KMS-11 (cell line): ENCODE measurements around the gene RPL36AL.

ENCODE experiments used
- H2AFZ ChIP-seq: fragments of 200-600 bp; sonication (generic); 2 replicates; pipeline ENCODE4 v1.6.1; 2016; ENCODE audit warnings: antibody characterized with exemption, mixed run types, low read depth
- H3K27ac ChIP-seq: fragments of 200-600 bp; sonication (generic); 2 replicates; pipeline ENCODE4 v1.6.1; 2016; ENCODE audit warnings: mild to moderate bottlenecking, mixed run types
- H3K27me3 ChIP-seq: fragments of 200-600 bp; sonication (generic); 2 replicates; pipeline ENCODE4 v1.6.1; 2017; ENCODE audit warnings: mild to moderate bottlenecking, low read depth, mixed run types, moderate library complexity; ENCODE audit not compliant: insufficient read depth
- H3K36me3 ChIP-seq: fragments of 200-600 bp; sonication (generic); 2 replicates; pipeline ENCODE4 v1.6.1; 2017; ENCODE audit warnings: mild to moderate bottlenecking, mixed run types; ENCODE audit not compliant: insufficient read depth
- H3K4me1 ChIP-seq: fragments of 200-600 bp; sonication (generic); 2 replicates; pipeline ENCODE4 v1.6.1; 2016; ENCODE audit warnings: mild to moderate bottlenecking, low read depth, mixed run types; ENCODE audit not compliant: poor library complexity, severe bottlenecking
- H3K4me2 ChIP-seq: fragments of 200-600 bp; sonication (generic); 2 replicates; pipeline ENCODE4 v1.7.0; 2016; ENCODE audit warnings: mild to moderate bottlenecking, mixed run types
- H3K4me3 ChIP-seq: fragments of 200-600 bp; sonication (generic); IDR thresholded peaks from 2 replicates; pipeline ENCODE4 v1.6.1; 2017; ENCODE audit warnings: low read depth, low read length, mixed read lengths; ENCODE audit not compliant: insufficient read depth
- H3K79me2 ChIP-seq: fragments of 200-600 bp; sonication (generic); 2 replicates; pipeline ENCODE4 v1.6.1; 2016; ENCODE audit warnings: low read depth, mixed run types; ENCODE audit not compliant: insufficient read depth
- H3K9ac ChIP-seq: fragments of 200-600 bp; sonication (generic); 2 replicates; pipeline ENCODE4 v1.6.1; 2016; ENCODE audit warnings: mild to moderate bottlenecking, mixed run types
- H4K20me1 ChIP-seq: fragments of 200-600 bp; sonication (generic); 2 replicates; pipeline ENCODE4 v1.6.1; 2016; ENCODE audit warnings: mild to moderate bottlenecking, mixed run types; ENCODE audit not compliant: insufficient read depth
- TF ChIP-seq, protein P1 (sequence below): fragments of 200-600 bp; sonication (generic); conservative IDR thresholded peaks from 2 replicates; pipeline ENCODE4 v1.6.1; 2017; ENCODE audit warnings: low read depth, mild to moderate bottlenecking, antibody characterized with exemption, low read length, moderate library complexity, mixed read lengths

The RPL36AL gene

DNA sequence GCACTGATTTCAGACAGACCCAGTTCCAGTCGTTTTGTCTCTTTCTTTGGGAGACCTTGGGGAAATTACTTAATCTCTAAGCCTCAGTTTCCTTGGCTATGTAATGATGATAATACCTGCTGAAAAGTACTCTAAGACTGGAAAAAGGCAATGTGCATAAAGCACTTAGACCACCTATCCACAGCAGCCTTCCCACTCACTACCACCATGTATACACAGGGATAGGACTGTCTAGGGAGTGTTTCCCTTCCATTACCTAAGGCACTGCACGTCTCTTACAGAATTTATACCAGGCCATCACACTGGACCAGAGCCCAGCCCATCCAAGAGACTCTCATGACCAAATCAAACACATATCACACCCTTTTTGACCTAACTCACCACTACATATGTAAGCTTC, 40.6 kb downstream of the RPL36AL start:
- Histone ChIP-seq H3K4me2 (no peak overlapping the region), H3K79me2 (peaks cover 28% of the 10 kb centered on the region), H3K4me1 (peaks cover 18% of the 10 kb centered on the region), H3K4me3 (no peak overlapping the region), H3K36me3 (peaks cover 4% of the 10 kb centered on the region; the same call in 1 of the 2 replicates), H3K27me3 (no peaks in the 10 kb centered on the region), H4K20me1 (peaks cover 5% of the 10 kb centered on the region), H2AFZ (no peak overlapping the region), H3K27ac (no peak overlapping the region), H3K9ac (no peak overlapping the region)
- TF ChIP-seq, protein P1, sequence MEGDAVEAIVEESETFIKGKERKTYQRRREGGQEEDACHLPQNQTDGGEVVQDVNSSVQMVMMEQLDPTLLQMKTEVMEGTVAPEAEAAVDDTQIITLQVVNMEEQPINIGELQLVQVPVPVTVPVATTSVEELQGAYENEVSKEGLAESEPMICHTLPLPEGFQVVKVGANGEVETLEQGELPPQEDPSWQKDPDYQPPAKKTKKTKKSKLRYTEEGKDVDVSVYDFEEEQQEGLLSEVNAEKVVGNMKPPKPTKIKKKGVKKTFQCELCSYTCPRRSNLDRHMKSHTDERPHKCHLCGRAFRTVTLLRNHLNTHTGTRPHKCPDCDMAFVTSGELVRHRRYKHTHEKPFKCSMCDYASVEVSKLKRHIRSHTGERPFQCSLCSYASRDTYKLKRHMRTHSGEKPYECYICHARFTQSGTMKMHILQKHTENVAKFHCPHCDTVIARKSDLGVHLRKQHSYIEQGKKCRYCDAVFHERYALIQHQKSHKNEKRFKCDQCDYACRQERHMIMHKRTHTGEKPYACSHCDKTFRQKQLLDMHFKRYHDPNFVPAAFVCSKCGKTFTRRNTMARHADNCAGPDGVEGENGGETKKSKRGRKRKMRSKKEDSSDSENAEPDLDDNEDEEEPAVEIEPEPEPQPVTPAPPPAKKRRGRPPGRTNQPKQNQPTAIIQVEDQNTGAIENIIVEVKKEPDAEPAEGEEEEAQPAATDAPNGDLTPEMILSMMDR: no peak

DNA sequence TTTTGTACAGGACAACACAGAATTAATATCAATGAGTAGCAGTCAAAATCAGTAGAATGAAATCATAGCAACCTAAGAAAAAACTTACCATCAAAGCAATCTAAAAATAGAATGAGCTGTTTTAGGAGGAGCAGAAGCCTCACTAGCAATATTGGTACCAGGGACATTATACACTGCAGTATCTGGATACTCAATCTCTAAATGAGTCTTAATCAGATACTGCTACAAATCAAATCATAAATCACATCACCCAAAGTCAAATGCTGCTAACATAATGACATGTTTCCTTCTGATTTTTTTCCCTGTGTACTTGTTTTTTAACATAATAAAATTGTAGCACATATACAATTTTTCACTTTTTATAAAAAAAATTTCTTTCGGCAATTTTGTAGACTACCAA, 42.3 kb downstream of the RPL36AL start:
- Histone ChIP-seq H2AFZ (no peak overlapping the region), H3K27ac (no peak overlapping the region), H3K36me3 (no peaks in the 10 kb centered on the region), H3K79me2 (peaks cover 11% of the 10 kb centered on the region; the same call in 1 of the 2 replicates), H3K4me3 (no peak overlapping the region), H4K20me1 (no peaks in the 10 kb centered on the region; the same call in 1 of the 2 replicates), H3K27me3 (no peaks in the 10 kb centered on the region), H3K4me1 (peaks cover under 1% of the 10 kb centered on the region), H3K9ac (no peak overlapping the region), H3K4me2 (no peak overlapping the region)
- TF ChIP-seq, protein P1: no peak

DNA sequence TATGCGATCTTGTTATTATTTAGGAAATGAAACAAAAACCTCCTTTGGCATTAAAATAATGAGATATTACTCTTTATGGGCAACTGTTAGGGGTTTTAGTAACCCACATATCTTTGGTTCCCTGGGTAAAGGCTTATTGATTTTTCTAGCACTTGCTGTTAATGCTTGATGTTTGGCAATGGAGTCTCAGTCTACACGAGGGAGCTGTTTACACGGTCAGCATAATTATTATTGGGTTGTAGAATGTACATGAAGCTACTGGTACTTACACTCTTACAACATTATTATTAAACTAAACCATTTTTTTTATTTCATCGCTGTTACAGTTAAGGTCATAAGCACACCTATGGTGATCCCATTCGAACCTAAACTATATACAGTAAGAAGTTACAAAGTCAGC, 46.4 kb downstream of the RPL36AL start:
- Histone ChIP-seq H3K9ac (no peak overlapping the region), H3K4me2 (no peak overlapping the region), H2AFZ (no peak overlapping the region), H3K79me2 (no peaks in the 10 kb centered on the region), H3K36me3 (no peaks in the 10 kb centered on the region), H3K27ac (no peak overlapping the region), H4K20me1 (no peaks in the 10 kb centered on the region), H3K27me3 (no peaks in the 10 kb centered on the region), H3K4me1 (no peaks in the 10 kb centered on the region), H3K4me3 (no peak overlapping the region)
- TF ChIP-seq, protein P1: no peak

DNA sequence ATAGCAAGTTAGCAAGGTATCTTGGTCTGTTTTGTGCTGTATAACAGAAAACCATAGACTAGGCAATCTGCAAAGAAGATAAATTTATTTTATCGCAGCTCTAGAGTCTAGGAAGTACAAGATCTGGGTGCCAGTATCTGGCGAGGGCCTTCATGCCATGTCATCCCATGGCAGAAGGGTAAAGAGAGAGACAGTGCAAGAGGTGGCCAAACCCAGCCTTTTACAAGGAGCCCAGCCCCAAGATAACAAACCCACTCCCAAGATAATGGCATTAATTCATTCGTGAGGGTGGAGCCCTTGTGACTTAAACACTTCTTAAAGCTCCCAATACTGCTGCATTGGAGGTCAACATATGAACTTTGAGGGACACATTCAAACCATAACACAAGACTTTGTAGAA, 51.1 kb downstream of the RPL36AL start:
- no peak overlapping the region for H3K9ac ChIP-seq
- H3K79me2 ChIP-seq: no peaks in the 10 kb centered on the region
- TF ChIP-seq, protein P1: no peak

More for the DNA sequence above, 51.1 kb downstream of the RPL36AL start:
- H3K4me3 ChIP-seq: no peak overlapping the region
- no peaks in the 10 kb centered on the region for H4K20me1 ChIP-seq
- no peak overlapping the region for H3K27ac ChIP-seq
- no peaks in the 10 kb centered on the region for H3K27me3 ChIP-seq
- no peaks in the 10 kb centered on the region for H3K36me3 ChIP-seq
- H3K4me1 ChIP-seq: no peaks in the 10 kb centered on the region
- H3K4me2 ChIP-seq: no peak overlapping the region
- no peak overlapping the region for H2AFZ ChIP-seq
